ENCODE measurements around the gene ZNF581. TPM values are rescaled to one million over a fixed set of nuclear protein-coding genes. Genes with fewer than 3 reads are reported as not detected.

The ZNF581 gene
- total RNA-seq, 1 donor from 2014 or later: 38.8 TPM

- Mint-ChIP-seq H3K4me1 (ENCODE audit: low read depth) (peaks cover 41% of the 10 kb centered on the region), H3K4me3 (ENCODE audit: low read depth) (peak overlapping the region; percentile 53)
These were observed 4.5 kb upstream of the ZNF581 start for GRCh38 chr19:55638864-55639359.

DNA sequence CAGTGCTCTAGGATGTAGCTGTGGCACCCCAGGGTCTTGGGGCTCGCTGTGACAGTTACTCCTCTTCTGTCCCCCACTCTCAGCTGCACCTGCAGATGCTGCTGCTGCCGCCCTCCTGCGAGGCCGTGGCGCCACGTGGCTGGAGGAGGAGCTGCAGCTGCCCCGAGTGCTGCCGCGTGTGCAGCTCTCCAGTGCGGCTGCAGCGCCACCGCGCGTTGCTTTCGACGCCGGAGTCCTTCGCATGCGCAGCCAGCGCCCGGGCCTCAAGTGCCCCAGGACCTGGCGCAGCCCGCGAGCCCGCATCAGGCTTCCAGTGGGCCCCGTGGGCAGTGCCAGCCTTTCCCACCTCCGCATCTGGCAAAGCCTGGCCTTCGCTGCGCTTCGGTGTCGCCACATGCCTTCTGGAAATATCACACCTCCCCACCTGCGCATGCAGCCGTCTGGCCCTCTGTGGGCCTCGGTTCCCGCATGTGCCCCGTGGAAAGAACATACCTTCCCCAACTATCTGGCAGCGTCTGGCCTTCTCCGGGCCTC is 3.3 kb upstream of the ZNF581 start:
- H3K27ac Mint-ChIP-seq: peak overlapping the region; percentile 96
- no peak for DNase-seq (ENCODE audit: low spot score, unreplicated experiment)
- peaks cover 4% of the 10 kb centered on the region for H3K36me3 Mint-ChIP-seq (ENCODE audit: insufficient read depth)
- no peaks in the 10 kb centered on the region for H3K9me3 Mint-ChIP-seq (ENCODE audit: low read depth)
- H3K4me1 Mint-ChIP-seq (ENCODE audit: low read depth): peaks cover 42% of the 10 kb centered on the region
- H3K27me3 Mint-ChIP-seq: no peaks in the 10 kb centered on the region
- TF ChIP-seq, protein P1, sequence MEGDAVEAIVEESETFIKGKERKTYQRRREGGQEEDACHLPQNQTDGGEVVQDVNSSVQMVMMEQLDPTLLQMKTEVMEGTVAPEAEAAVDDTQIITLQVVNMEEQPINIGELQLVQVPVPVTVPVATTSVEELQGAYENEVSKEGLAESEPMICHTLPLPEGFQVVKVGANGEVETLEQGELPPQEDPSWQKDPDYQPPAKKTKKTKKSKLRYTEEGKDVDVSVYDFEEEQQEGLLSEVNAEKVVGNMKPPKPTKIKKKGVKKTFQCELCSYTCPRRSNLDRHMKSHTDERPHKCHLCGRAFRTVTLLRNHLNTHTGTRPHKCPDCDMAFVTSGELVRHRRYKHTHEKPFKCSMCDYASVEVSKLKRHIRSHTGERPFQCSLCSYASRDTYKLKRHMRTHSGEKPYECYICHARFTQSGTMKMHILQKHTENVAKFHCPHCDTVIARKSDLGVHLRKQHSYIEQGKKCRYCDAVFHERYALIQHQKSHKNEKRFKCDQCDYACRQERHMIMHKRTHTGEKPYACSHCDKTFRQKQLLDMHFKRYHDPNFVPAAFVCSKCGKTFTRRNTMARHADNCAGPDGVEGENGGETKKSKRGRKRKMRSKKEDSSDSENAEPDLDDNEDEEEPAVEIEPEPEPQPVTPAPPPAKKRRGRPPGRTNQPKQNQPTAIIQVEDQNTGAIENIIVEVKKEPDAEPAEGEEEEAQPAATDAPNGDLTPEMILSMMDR (IDR thresholded peaks at IDR 0.05; ENCODE audit: unreplicated experiment): no peak
- peak overlapping the region; percentile 78 for H3K4me3 Mint-ChIP-seq (ENCODE audit: low read depth)

More at GRCh38 chr19:55638864-55639359, 4.5 kb upstream of the ZNF581 start:
- peak overlapping the region; percentile 81 for H3K27ac Mint-ChIP-seq
- peaks cover 4% of the 10 kb centered on the region for H3K36me3 Mint-ChIP-seq (ENCODE audit: insufficient read depth)
- H3K9me3 Mint-ChIP-seq (ENCODE audit: low read depth): no peaks in the 10 kb centered on the region
- DNase-seq (ENCODE audit: low spot score, unreplicated experiment): no peak
- TF ChIP-seq, protein P1 (IDR thresholded peaks at IDR 0.05; ENCODE audit: unreplicated experiment): peak; percentile 56
- no peaks in the 10 kb centered on the region for H3K27me3 Mint-ChIP-seq

- no peaks in the 10 kb centered on the region for H3K9me3 Mint-ChIP-seq (ENCODE audit: low read depth)
- H3K4me3 Mint-ChIP-seq (ENCODE audit: low read depth): peak within 1 kb of the TSS; percentile 88
- no peaks in the 10 kb centered on the region for H3K27me3 Mint-ChIP-seq
- TF ChIP-seq, protein P1 (IDR thresholded peaks at IDR 0.05; ENCODE audit: unreplicated experiment): no peak
- peak within 1 kb of the TSS; percentile 96 for H3K27ac Mint-ChIP-seq
- H3K36me3 Mint-ChIP-seq (ENCODE audit: insufficient read depth): peaks cover 4% of the 10 kb centered on the region
- DNase-seq (ENCODE audit: low spot score, unreplicated experiment): peak; percentile 36
- H3K4me1 Mint-ChIP-seq (ENCODE audit: low read depth): peaks cover 35% of the 10 kb centered on the region
These were observed 2.6 kb upstream of the ZNF581 start, which contains the start of gene ZNF580 for GRCh38 chr19:55640577-55641425. Gene ZNF580, plus strand, starts transcription at chr19:55641002. Its CDS starts 1,507 bp downstream, at chr19:55642509.

DNA sequence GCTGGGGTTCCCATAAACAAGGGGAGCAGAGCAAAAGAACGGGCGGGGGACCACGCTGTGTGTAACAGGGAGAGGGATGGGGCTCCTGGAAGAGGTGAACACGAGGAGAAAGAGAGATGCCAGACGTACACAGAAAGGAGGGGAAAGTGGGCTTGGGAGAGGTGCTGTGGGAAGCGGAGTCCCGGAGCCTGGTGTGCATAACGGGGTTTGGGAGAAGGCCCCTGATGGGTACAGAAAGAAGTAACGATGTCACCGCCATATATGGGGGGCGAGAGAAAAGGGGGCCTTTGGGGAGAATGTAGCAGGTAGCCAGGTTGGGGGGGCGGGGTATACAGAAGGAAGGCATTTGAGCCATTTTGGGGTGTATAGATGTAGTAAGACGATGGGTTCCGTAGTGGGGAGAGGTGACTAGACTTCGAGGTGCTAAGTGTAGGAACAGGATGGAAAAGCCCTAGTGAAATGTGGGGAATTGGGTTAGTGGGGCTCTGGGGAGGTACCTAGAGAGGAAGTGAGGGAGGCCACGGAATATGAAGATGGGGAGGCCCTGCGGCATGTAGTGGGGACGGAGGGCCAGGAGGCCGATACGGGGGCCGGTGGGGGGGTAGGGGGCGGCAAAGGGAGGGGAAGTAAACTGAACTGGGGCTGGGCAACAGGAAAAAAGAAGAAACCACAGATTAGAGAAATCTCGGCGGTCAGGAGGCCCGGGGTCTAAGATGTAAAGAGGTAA is 1.9 kb upstream of the ZNF581 start:
- Mint-ChIP-seq H3K4me1 (ENCODE audit: low read depth) (peaks cover 27% of the 10 kb centered on the region), H3K4me3 (ENCODE audit: low read depth) (peak overlapping the region; percentile 88), H3K27ac (peak overlapping the region; percentile 54), H3K9me3 (ENCODE audit: low read depth) (no peaks in the 10 kb centered on the region), H3K36me3 (ENCODE audit: insufficient read depth) (peaks cover 4% of the 10 kb centered on the region), H3K27me3 (no peaks in the 10 kb centered on the region)
- DNase-seq (ENCODE audit: low spot score, unreplicated experiment): no peak
- TF ChIP-seq, protein P1 (IDR thresholded peaks at IDR 0.05; ENCODE audit: unreplicated experiment): no peak
